C4-2B (cell line): ENCODE data around the gene B3GALNT1.

Experiments
- H3K27ac ChIP-seq: fragments of 450-650 bp; 2 replicates; pipeline ENCODE4 v1.5.1; 2017
- ZFX ChIP-seq: fragments of 450-650 bp; IDR thresholded peaks from 2 replicates; pipeline ENCODE4 v1.6.1; 2017
- TF ChIP-seq, protein P1 (sequence below): fragments of 450-650 bp; conservative IDR thresholded peaks from 2 replicates; pipeline ENCODE4 v1.5.1; 2017; ENCODE audit warnings: mild to moderate bottlenecking

B3GALNT1 gene

DNA sequence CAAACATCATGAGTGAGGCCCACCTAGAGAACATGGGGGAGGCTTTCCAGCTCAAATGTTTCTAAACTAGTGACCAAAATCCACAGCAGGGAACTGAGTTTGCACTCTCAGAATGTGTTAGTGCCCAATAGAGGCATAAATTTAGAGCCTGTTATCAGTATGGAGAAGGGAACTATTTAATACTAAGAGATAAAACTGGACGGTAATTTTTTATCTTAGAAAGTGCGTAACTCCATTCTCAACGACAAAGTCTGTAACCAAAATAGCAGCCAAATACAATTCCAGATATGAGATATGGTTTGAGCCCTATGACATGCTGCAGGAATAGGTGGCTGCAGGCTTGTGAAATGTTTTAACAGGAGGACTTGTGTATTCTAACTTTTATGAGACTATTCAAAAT, 3.5 kb downstream of the B3GALNT1 start:
- H3K27ac ChIP-seq, result no peak overlapping the region
- no peak for TF ChIP-seq ZFX
- TF ChIP-seq, protein P1, sequence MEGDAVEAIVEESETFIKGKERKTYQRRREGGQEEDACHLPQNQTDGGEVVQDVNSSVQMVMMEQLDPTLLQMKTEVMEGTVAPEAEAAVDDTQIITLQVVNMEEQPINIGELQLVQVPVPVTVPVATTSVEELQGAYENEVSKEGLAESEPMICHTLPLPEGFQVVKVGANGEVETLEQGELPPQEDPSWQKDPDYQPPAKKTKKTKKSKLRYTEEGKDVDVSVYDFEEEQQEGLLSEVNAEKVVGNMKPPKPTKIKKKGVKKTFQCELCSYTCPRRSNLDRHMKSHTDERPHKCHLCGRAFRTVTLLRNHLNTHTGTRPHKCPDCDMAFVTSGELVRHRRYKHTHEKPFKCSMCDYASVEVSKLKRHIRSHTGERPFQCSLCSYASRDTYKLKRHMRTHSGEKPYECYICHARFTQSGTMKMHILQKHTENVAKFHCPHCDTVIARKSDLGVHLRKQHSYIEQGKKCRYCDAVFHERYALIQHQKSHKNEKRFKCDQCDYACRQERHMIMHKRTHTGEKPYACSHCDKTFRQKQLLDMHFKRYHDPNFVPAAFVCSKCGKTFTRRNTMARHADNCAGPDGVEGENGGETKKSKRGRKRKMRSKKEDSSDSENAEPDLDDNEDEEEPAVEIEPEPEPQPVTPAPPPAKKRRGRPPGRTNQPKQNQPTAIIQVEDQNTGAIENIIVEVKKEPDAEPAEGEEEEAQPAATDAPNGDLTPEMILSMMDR, result no peak

DNA sequence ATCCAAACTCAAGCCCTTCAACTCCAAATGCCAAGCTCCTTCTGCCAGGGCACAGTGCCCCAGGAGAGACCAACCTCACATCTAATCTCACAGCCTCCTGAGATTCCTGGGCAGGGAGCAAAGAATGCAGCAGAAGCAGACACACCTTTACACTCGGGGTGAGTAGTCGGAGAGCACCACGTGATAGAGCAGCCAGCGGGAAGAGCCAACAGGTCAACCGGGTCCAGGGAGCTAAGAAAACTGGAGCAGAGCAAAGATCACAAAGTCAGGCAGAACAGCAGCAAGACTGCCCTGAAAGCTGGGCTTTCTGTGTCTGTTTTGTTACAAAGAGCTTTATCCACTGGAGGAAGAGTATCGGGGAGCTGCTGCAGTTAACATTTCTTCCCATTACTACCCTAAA, 4.2 kb downstream of the B3GALNT1 start:
- TF ChIP-seq ZFX, result no peak
- TF ChIP-seq, protein P1, result no peak
- no peak overlapping the region for H3K27ac ChIP-seq

DNA sequence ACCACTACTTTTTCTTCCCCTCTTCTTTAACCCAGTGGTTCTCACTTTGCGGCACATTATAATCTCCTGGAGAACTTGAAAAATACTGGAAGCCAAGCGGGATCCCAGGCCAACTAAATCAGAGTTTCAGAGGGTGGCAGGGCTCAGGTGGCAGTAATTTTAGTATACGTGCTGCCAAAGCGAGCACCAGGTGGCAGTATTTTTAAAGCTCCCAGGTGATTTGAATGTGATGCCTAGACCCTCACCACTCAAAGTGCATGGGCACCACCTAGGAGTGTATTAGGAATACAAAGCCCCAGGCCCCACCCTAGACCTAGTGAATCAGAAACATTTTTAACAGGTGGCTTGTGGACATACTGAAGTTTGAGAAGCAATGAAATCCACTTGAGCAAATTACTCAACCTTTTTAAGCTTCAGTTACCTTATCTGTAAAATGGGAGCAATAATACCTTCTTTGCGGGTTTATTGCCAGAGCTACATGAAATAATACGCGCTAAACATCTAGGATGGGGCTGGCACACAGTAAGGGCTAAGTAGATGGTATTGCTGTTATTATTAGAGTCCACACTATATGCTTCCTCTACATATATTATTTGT, 8.3 kb downstream of the B3GALNT1 start:
- TF ChIP-seq, protein P1, result peak; percentile 85
- no peak for TF ChIP-seq ZFX
- H3K27ac ChIP-seq, result no peak overlapping the region

DNA sequence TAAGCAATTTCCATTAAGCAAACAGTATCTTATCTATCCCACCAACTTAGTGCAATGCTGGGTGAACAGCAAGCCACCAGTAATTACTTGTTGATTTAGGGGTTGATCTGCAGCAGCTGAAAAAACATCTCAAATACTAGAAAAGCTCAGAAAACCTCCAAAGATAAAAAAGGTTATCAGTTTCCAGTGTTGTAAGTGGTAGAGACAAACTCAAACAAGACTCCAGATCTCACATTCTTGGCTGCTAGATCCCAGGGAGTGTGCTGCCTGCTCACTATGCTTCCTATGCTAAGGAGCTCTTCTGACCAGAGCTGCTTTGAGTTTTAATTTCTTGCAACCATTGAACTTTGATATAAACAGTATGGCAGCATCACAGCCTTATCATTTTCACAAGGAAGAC, 11.3 kb downstream of the B3GALNT1 start:
- no peak for TF ChIP-seq ZFX
- TF ChIP-seq, protein P1, result no peak
- H3K27ac ChIP-seq, result no peak overlapping the region

DNA sequence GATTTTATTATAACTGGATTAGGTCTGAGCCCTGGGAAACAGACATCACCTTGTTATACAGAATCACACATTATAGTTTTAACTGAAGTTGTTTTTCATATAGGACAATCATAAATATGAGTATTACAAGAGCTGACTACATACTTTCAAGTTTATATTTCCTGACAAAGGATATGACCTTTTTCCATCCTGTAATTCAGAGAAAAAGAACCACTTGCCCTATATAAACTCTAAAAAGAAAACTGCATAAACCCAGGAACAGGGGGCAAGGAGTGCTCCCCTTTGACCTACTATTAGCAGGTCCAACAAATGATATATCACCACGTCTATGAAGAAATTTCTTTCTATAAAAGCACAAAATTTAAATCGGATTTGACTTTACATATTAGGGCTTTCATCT, 20.9 kb downstream of the B3GALNT1 start:
- H3K27ac ChIP-seq, result no peak overlapping the region
- TF ChIP-seq ZFX, result no peak
- TF ChIP-seq, protein P1, result no peak

DNA sequence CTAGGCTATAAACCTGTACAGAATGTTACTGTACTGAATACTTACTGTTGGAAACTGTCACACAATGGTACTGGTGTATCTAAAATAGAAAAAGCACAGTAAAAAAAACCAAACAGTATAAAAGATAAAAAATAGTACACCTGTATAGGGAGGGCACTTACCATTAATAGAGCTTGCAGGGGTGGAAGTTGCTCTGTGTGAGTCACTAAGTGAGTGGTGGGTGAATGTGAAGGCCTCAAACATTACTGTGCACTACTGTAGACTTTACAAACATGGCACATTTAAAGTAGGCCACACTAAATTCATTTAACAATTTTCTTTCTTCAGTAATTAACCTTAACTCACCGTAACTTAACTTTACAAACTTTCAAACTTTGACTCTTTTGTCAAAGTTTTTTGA, 22.0 kb downstream of the B3GALNT1 start:
- TF ChIP-seq, protein P1, result no peak
- TF ChIP-seq ZFX, result no peak
- H3K27ac ChIP-seq, result no peak overlapping the region

DNA sequence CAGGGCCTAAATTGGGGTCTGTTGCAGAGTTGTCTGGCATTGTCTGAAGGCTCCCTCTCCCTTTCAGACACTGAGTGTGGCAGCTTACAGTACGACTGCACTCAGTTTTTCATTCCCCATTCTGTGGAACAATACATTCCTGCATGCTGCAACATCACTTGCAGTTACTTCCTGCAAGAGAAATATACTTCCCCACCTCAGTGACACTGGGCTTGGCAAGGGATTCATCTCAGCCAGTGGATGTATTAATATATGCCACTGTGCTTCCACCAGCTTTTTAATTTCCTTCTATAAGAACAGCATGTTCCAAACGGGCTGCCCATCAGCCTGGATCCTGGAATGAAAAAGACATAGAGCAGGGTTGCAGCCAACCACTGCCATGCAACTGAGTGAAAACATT, 23.1 kb downstream of the B3GALNT1 start:
- no peak for TF ChIP-seq ZFX
- TF ChIP-seq, protein P1, result no peak
- H3K27ac ChIP-seq, result no peak overlapping the region; the same call in 1 of the 2 replicates
